HEK293 (cell line): ENCODE results near the gene SCN5A.

ENCODE experiments used
- CTCF ChIA-PET: fragments of 350-600 bp; formaldehyde crosslinking; extraction: SDS; loops from one replicate; lab custom pipeline; 2021; ENCODE audit warnings: antibody characterized with exemption; lab: Yijun Ruan, JAX
- POLR2A ChIA-PET: fragments of 300-600 bp; formaldehyde crosslinking; extraction: SDS; loops from one replicate; lab custom pipeline; 2020; ENCODE audit warnings: antibody characterized with exemption, inconsistent platforms; lab: Yijun Ruan, JAX
- H3K27ac ChIP-seq: fragments of 200-500 bp; sonication (Bioruptor generic); 2 replicates; pipeline ENCODE4 v1.5.1; 2014; ENCODE audit warnings: low read depth, low read length, control low read depth, inconsistent platforms; ENCODE audit errors: extremely low read depth
- H3K36me3 ChIP-seq, 2 experiments: fragments of 200-500 bp in 1 of 2; sonication (Bioruptor generic) in 1 of 2; 1 replicate in 1 of 2; 2 replicates in 1 of 2; pipeline ENCODE4 v1.5.1; 2014 to 2017; ENCODE audit warnings: inconsistent platforms in 2 of 2, low read length in 2 of 2; ENCODE audit not compliant: control insufficient read depth in 2 of 2, insufficient read depth in 1 of 2
- H3K4me1 ChIP-seq: fragments of 200-500 bp; sonication (Bioruptor generic); 2 replicates; pipeline ENCODE4 v1.5.1; 2014; ENCODE audit warnings: mild to moderate bottlenecking, low read length, inconsistent platforms; ENCODE audit not compliant: control insufficient read depth, insufficient read depth
- H3K4me3 ChIP-seq: 2 replicates; pipeline ENCODE4 v1.5.1; 2011; ENCODE audit warnings: low read depth, mild to moderate bottlenecking, control low read depth, low read length, moderate library complexity
- H3K9me3 ChIP-seq: fragments of 200-500 bp; sonication (Bioruptor generic); 2 replicates; pipeline ENCODE4 v1.5.1; 2014; ENCODE audit warnings: low read depth, low read length, inconsistent platforms; ENCODE audit not compliant: control insufficient read depth, insufficient read depth
- BCL11A ChIP-seq: fragments of 450-650 bp; formaldehyde crosslinking; IDR thresholded peaks from 2 replicates; pipeline ENCODE4 v1.5.1; 2016; ENCODE audit warnings: low read depth, missing biosample characterization, missing genetic modification characterization
- CTCF ChIP-seq: fragments of 450-650 bp; formaldehyde crosslinking; IDR thresholded peaks from 2 replicates; pipeline ENCODE4 v1.5.1; 2016; ENCODE audit warnings: missing biosample characterization, missing genetic modification characterization
- GLI4 ChIP-seq: fragments of 450-650 bp; formaldehyde crosslinking; IDR thresholded peaks from 2 replicates; pipeline ENCODE4 v1.5.1; 2016; ENCODE audit warnings: missing biosample characterization, missing genetic modification characterization
- PRDM10 ChIP-seq: fragments of 450-650 bp; formaldehyde crosslinking; IDR thresholded peaks from 2 replicates; pipeline ENCODE4 v1.5.1; 2016; ENCODE audit warnings: missing biosample characterization, missing genetic modification characterization
- PRDM6 ChIP-seq: fragments of 450-650 bp; formaldehyde crosslinking; IDR thresholded peaks from 2 replicates; pipeline ENCODE4 v1.5.1; 2017; ENCODE audit warnings: missing biosample characterization, missing genetic modification characterization
- SCRT1 ChIP-seq: fragments of 450-650 bp; formaldehyde crosslinking; IDR thresholded peaks from 2 replicates; pipeline ENCODE4 v1.5.1; 2016; ENCODE audit warnings: missing biosample characterization, missing genetic modification characterization, borderline replicate concordance
- ZBTB11 ChIP-seq: fragments of 450-650 bp; formaldehyde crosslinking; conservative IDR thresholded peaks from 2 replicates; pipeline ENCODE4 v1.5.1; 2016; ENCODE audit warnings: low read depth, missing biosample characterization, missing genetic modification characterization
- ZBTB17 ChIP-seq: fragments of 450-650 bp; formaldehyde crosslinking; IDR thresholded peaks from 2 replicates; pipeline ENCODE4 v1.5.1; 2016; ENCODE audit warnings: missing biosample characterization, missing genetic modification characterization
- ZBTB48 ChIP-seq: fragments of 450-650 bp; formaldehyde crosslinking; IDR thresholded peaks from 2 replicates; pipeline ENCODE4 v1.5.1; 2016; ENCODE audit warnings: missing biosample characterization, missing genetic modification characterization
- ZNF16 ChIP-seq: fragments of 450-650 bp; formaldehyde crosslinking; IDR thresholded peaks from 2 replicates; pipeline ENCODE4 v1.5.1; 2016; ENCODE audit warnings: low read depth, missing biosample characterization, missing genetic modification characterization
- ZNF175 ChIP-seq: fragments of 450-650 bp; formaldehyde crosslinking; IDR thresholded peaks from 2 replicates; pipeline ENCODE4 v1.5.1; 2016; ENCODE audit warnings: missing biosample characterization, missing genetic modification characterization
- ZNF335 ChIP-seq: fragments of 450-650 bp; formaldehyde crosslinking; conservative IDR thresholded peaks from 2 replicates; pipeline ENCODE4 v1.5.1; 2016; ENCODE audit warnings: missing biosample characterization, missing genetic modification characterization
- ZNF398 ChIP-seq: fragments of 450-650 bp; formaldehyde crosslinking; IDR thresholded peaks from 2 replicates; pipeline ENCODE4 v1.5.1; 2017; ENCODE audit warnings: missing biosample characterization, missing genetic modification characterization
- ZNF404 ChIP-seq: fragments of 450-650 bp; formaldehyde crosslinking; IDR thresholded peaks from 2 replicates; pipeline ENCODE4 v1.5.1; 2017; ENCODE audit warnings: missing biosample characterization, missing genetic modification characterization
- ZNF426 ChIP-seq: fragments of 450-650 bp; formaldehyde crosslinking; IDR thresholded peaks from 2 replicates; pipeline ENCODE4 v1.5.1; 2017; ENCODE audit warnings: missing biosample characterization, missing genetic modification characterization, mild to moderate bottlenecking, inconsistent platforms, moderate library complexity
- ZNF555 ChIP-seq: fragments of 450-650 bp; formaldehyde crosslinking; conservative IDR thresholded peaks from 2 replicates; pipeline ENCODE4 v1.5.1; 2017; ENCODE audit warnings: missing biosample characterization, mild to moderate bottlenecking, missing genetic modification characterization, inconsistent platforms
- ZNF654 ChIP-seq: fragments of 450-650 bp; formaldehyde crosslinking; IDR thresholded peaks from 2 replicates; pipeline ENCODE4 v1.5.1; 2016; ENCODE audit warnings: low read depth, missing biosample characterization, missing genetic modification characterization
- ZNF664 ChIP-seq: fragments of 450-650 bp; formaldehyde crosslinking; IDR thresholded peaks from 2 replicates; pipeline ENCODE4 v1.5.1; 2016; ENCODE audit warnings: missing biosample characterization, missing genetic modification characterization
- ZNF692 ChIP-seq: fragments of 450-650 bp; formaldehyde crosslinking; IDR thresholded peaks from 2 replicates; pipeline ENCODE4 v1.5.1; 2016; ENCODE audit warnings: missing biosample characterization, missing genetic modification characterization
- ZSCAN5A ChIP-seq: fragments of 450-650 bp; formaldehyde crosslinking; IDR thresholded peaks from 2 replicates; pipeline ENCODE4 v1.5.1; 2016; ENCODE audit warnings: missing biosample characterization, missing genetic modification characterization

Gene SCN5A

GRCh38 chr3:38657369-38657768, 7.9 kb upstream of the SCN5A start (continued):
- TF ChIP-seq ZNF692 (tag by site-specific recombination) (no peak), ZNF426 (no peak), ZBTB48 (tag by site-specific recombination) (no peak), BCL11A (tag by site-specific recombination) (no peak), ZNF404 (no peak), ZNF16 (tag by site-specific recombination) (no peak), ZNF335 (tag by site-specific recombination) (no peak), ZBTB11 (tag by site-specific recombination) (no peak)

- CTCF ChIA-PET, result interaction anchor here (0.6 to 4.0 kb wide), 31 partner anchors 11 to 960 kb away, joined by 3 to 65 read pairs (median 3); partner anchors contain the start of gene EXOG
- Histone ChIP-seq H3K36me3 (no peaks in the 10 kb centered on the region), H3K4me1 (no peaks in the 10 kb centered on the region), H3K27ac (no peak overlapping the region), H3K9me3 (no peaks in the 10 kb centered on the region), H3K4me3 (no peak overlapping the region)
- POLR2A ChIA-PET, result no interaction called here
- TF ChIP-seq SCRT1 (no peak), GLI4 (tag by site-specific recombination) (no peak), ZNF555 (tag by site-specific recombination) (no peak), ZSCAN5A (no peak), ZNF654 (tag by site-specific recombination) (peak; percentile 67), ZNF664 (tag by site-specific recombination) (no peak), ZBTB17 (tag by site-specific recombination) (0 out of 2 replicates have a peak, but pooled peaks have one; percentile 12), PRDM6 (tag by site-specific recombination) (no peak), ZNF398 (no peak), ZNF175 (tag by site-specific recombination) (no peak), CTCF (peak; percentile 44; the same call in 1 of the 2 replicates), PRDM10 (no peak)
Measured at GRCh38 chr3:38655708-38656300, 6.3 kb upstream of the SCN5A start.
